HG03196 (cell line): ENCODE measurements around the gene FREY1.

Experiments used
- ATAC-seq: cut with Tn5 transposase; IDR thresholded peaks from one replicate; pipeline ENCODE4 v1.9.1; 2021; ENCODE audit not compliant: unreplicated experiment

FREY1 gene

DNA sequence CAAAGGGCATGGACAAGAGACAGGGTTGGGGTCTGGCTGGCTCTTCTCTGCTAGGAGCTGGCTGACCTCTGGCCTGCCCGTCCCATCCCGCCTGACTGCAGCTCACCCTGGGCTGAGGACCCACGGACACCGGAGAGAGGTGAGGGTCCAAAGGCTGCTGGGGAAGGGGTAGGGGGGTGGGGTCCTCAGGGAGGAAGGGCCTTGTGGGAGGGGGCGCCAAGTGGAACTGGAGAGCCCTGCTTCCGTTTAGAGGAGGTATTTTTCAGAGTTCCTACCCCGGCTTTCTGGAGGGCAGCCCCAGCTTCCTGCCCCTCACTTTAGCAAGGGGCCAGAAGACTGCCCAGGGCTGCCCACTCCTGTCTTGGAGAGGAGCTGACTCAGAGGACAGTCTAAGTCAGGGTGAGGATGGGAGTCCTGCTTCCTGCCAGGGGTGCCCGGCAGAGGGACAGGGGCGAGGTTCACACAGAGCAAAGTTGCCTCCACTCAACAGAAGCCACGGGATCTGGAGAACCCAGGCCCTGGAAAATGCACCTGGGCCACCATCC lies 22.5 kb upstream of the FREY1 start:
- ATAC-seq = peak; percentile 22

GRCh38 chr11:45928535-45929215 lies 21.6 kb upstream of the FREY1 start:
- ATAC-seq = no peak

DNA sequence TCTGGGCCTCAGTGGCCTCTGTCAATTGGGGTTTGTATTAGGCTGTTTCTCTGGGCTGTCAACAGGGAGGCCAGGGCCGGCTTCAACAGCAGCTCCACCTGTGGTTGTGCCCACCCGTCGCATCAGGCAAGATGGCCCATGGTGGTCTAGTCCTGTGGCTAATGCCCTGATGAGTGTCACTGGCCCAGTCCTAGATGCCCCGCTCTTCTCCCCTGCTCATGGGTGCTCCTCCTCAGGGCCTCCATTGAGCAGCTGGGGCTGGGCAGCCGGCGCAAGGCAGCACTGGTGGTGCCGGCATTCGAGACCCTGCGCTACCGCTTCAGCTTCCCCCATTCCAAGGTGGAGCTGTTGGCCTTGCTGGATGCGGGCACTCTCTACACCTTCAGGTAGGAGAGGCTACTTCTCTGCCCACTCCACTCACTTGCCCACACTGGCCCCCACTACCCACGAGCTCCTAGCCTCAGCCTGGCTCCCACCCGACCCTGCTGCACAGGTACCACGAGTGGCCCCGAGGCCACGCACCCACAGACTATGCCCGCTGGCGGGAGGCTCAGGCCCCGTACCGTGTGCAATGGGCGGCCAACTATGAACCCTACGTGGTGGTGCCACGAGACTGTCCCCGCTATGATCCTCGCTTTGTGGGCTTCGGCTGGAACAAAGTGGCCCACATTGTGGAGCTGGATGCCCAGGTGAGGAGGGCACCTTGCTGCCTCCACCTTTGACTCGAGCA lies 20.8 kb upstream of the FREY1 start:
- ATAC-seq = no peak

GRCh38 chr11:45927332-45927683 lies 20.2 kb upstream of the FREY1 start:
- no peak for ATAC-seq

GRCh38 chr11:45926536-45927331 lies 19.7 kb upstream of the FREY1 start:
- no peak for ATAC-seq

DNA sequence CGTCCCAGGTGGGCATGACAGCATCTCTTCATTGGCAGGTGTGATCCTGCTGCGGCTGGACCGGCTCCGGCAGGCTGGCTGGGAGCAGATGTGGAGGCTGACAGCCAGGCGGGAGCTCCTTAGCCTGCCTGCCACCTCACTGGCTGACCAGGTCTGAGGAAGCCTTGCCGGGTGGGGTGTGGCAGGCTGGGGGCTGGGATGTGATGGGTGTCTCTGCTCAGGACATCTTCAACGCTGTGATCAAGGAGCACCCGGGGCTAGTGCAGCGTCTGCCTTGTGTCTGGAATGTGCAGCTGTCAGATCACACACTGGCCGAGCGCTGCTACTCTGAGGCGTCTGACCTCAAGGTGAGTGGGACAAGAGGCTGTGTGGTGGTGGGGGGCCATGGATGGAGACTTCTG lies 18.9 kb upstream of the FREY1 start:
- no peak for ATAC-seq

GRCh38 chr11:45925550-45925949 lies 18.5 kb upstream of the FREY1 start:
- no peak for ATAC-seq

DNA sequence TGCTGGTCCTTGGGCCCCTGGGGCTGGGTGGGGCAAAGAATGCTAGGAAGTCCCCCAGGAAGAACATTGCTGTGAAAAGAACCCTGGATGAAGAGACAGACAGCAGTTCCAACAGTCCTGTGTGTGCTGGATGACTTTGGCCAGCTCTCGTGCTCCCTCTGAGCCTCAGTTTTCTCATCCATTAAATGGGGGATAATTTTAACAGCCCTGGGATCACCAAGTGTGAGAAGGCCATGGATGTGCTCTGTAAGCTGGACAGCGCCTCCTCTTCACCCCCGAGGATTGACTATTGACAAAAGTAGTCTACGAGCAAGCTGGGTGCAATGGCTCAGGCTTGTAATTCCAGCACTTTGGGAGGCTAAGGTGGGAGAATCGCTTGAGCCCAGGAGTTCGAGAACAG lies 17.9 kb upstream of the FREY1 start:
- ATAC-seq = no peak

GRCh38 chr11:45924036-45924915 lies 17.2 kb upstream of the FREY1 start:
- ATAC-seq = no peak

DNA sequence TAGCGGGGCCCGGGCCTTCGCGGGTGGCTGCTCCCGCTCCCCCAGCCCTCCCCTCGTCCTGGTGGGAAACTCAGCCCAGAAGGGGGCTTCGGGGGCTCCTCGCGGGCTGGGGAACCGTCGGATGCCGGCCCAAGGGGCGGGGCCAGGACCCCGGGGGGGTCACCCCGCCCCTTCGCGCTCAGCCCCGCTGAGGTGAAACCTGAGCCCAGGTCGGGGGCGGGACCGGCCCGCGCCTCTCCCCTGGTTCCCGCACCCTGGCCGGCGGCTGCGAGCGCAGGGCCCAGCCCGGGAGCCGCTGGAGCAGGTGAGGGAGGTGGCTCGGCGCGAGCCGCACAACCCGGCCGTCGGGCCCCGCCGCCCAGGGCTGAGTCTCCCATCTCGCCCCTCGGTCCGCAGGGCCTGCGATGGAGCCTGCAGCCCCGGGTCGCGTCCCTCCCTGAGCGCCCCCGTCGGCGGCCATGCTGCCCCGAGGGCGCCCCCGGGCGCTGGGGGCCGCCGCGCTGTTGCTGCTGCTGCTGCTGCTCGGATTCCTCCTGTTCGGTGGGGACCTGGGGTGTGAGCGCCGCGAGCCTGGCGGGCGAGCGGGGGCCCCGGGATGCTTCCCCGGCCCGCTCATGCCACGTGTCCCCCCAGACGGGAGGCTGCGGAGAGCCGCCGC lies 15.5 kb upstream of the FREY1 start, which contains the start of gene LARGE2:
TSS of gene LARGE2 (plus strand) at position 232 of the 658 bp plus-strand sequence. CDS start at position 459, 227 bp downstream.
- ATAC-seq = no peak

DNA sequence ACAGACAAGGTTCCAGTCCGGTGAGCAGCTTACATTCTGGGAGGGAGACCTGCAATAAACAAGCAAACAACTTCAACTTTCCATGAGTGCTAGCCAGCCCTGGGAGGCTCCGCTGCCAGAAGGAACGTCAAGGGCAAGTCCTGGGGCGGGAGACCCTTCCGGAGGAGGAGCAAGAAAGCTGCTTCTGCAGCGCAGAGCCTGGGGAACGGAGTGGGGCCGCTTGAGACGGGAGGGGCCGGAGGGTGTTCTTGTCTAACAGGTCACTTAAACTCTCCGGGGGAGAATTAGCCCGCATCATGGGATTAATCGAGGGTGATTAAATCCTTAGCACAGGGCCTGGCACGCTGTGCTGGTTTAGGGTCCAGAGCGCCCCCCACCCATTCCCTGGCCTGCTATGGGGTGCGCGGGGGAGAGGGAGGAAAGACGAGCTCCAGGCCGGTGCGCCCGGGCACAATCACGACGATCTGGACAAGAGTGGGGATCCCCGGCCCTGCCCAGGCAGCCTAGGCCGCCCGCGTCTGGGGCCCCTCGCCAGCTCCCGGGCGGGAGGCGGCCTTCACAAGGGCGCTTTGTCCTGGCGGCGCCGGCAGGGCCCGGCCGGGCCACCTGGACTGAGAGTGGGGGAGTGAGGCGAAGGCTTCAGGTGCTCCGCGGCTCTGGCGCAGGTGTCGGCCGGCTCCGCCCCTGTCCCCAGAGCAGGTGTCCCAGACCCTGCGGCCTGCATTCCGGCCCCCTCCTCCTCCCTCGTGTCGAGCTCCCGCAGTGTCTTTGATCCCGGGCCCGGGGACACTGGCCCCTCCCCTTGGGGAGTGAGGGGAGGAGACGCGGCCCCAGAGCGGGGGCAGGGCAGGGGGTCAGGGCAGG lies 14.7 kb upstream of the FREY1 start:
- ATAC-seq = no peak

DNA sequence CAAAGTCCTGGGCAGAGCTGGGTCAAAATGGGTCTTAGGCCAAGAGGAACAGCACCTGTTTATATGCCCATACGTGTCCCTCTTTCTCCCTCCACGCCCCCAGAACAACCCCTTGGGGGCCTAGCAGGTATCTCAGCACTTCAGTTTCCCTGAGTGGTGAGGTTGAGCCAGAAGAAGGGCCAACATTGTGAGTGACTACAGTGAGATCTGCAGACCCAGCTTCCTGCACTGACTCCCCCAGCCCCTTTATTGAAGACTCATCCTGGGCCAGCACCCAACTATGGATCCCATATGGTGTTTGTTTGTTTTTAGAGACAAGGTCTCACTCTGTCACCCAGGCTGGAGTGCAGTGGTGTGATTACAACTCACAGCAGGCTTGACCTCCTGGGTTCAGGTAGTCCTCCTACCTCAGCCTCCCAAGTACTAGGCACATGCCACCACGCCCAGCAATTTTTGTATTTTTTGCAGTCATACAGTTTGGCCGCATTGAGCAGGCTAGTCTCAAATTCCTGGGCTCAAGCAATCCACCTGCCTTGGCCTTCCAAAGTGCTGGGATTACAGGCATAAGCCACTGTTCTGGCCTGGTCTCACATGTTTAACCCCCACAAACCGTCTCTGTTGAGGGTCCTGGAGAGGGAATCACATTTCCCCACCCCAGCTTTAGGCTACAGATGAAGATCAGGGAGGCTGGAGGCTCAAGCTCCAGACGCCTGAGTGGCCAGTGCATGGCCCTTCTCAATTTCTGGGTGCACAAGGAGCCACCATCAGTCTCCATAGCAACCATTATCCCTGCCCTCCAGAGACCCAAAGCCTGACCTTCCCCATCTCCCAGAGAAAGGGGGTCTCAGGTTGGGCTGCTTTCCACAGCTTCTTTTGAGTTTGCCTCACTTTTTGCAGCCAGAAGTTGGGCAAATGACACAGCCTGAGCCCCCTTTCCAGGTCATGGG lies 13.7 kb upstream of the FREY1 start:
- no peak for ATAC-seq

DNA sequence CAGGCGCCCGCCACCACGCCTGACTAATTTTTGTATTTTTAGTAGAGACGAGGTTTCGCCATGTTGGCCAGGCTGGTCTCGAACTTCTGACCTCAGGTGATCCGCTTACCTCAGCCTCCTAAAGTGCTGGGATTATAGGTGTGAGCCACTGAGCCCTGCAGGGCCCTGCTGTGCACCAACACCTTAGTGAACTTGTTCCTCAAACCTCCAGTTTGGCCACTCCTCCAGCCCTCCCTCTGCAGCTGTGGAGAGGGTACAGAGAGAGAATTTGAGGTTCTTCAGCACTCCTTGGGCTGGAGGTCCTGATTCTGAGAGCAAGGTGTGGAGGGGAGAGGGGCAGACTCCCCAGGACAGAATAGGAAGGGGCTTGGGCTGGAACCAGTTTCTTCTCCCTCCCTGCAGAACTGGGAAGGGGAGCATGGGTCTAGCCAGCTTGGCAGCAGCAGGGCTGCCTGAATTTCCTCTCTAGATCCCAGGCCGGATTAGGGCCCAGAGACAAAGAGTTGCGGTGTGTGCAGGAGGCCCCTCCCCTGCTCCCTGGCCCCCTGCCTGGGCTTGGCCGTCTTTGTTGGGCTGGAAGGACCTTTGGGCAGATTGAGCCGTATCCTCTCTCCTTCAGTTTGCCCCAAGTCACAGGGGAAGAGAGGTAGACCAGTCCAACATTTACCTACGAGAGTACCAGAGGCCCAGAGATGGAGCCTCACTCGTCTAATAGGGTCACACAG lies 12.9 kb upstream of the FREY1 start:
- ATAC-seq = no peak

DNA sequence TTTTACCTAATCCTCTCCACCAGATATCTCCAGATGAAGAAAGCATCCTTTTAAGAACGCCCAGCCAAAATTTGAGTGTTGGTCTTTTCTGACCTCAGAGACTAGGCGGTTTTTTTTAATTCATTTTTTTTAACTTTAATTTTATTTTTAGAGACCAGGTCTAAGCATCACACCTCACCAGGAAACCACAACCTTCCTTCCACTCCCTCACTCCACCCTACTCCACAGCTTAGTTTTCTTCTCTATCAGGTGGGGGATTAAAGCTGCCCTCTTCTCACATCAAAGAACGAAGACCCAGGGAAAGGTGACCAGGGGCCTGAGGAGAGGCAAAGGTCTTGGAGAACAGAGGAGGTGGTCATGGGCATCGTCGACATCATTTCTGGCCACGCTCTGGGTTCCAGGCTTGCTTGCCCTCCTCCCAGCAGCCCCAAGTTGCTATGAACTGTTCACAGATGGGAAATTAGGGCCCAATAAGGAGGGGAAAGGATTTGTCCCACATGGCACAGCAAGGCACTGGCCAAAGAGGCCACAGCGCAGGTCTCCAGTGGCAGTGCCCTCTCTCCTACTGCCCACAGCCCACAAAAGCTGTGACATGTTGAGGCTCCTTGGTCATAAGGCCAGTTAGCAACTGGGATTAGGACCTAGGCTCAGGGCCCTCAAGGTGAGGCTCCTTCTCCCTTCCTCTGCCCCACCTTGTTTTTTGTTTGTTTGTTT lies 12.0 kb upstream of the FREY1 start:
- ATAC-seq = no peak

- ATAC-seq = peak; percentile 26
Measured at GRCh38 chr11:45918331-45918941, 11.4 kb upstream of the FREY1 start.

DNA sequence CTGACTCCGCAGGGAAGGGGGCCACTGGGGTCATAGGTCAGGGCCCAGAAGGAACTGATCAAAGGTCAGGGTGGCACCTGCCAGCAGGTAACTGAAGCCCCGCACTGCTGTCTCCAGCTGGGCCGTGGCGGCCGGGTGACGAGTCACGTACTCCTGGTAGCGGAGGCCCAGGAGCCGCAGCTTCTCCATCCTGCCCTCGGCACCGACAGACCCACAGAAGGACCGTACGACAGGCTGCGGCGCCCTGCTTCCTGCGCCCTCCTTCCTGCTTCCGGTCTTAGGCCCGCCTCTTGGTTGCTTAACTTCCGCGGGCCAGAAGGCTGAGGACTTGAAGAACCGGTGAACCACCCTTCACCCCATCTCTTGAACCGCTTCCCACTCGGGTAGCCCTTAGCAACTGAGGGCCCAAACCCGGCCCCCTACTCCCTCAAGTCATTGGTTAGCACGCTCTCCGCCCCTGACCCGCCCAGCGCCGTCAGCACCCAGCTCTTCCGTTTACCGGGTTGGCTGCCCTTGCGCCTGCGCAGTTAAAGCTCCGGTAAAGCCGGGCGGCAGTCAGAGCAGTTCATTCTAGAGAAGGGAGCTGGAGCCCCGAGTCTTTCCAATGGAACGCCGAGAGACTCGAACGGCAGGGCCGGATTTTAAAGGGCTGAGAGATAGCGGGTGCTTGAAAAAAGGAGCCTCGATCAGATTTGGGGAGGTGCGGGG lies 10.7 kb upstream of the FREY1 start, which contains the start of gene PEX16:
TSS of gene PEX16 (minus strand) at position 255 of the 708 bp plus-strand sequence. CDS start at position 189, 66 bp downstream.
- ATAC-seq = peak; percentile 84
